ENCODE data around the gene C4orf50. TPM values are rescaled to one million over a fixed set of nuclear protein-coding genes. Genes with fewer than 3 reads are reported as not detected.
"Not testable (repeated sequence)": the region's sequence is repeated elsewhere in the genome, so short reads cannot be mapped to it uniquely, and the experiment has no call there.

C4orf50 gene
- total RNA-seq, 1 donor from 2014 or later = 1.4 TPM

DNA sequence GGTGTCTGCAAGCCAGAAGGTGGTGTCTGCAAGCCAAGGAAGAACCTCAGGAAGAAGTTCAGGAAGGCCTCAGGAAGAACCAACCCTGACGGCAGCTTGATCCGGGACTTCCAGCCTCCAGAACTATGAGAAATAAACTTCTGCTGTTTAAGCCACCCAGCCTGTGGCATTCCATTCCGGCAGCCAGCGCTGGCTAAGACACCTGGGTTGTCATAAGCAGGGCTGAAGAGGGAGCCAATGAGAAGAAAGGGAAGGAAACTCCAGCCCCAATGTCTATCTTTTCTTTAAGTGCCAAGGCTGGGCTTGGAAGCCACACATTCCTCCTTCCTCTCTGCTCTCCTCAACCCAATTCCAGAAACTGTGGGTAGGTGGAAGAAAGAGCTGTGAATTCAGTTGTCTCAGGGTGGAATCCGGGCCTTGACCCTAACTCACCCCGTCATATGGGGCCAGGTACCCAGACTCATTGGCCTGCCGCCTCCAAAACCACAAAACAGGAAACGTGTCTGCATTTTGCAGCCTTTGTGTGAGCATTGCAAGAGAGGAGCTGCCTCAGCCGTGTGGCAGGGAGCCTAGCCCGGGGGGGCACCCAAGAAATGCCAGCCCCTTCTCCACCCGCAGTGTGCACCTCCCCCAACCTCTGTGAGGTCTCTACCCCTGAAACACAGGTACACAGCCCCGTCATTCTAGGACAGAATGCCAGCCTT lies 152.2 kb downstream of the C4orf50 start:
- no peak for DNase-seq (ENCODE audit: low spot score)

DNA sequence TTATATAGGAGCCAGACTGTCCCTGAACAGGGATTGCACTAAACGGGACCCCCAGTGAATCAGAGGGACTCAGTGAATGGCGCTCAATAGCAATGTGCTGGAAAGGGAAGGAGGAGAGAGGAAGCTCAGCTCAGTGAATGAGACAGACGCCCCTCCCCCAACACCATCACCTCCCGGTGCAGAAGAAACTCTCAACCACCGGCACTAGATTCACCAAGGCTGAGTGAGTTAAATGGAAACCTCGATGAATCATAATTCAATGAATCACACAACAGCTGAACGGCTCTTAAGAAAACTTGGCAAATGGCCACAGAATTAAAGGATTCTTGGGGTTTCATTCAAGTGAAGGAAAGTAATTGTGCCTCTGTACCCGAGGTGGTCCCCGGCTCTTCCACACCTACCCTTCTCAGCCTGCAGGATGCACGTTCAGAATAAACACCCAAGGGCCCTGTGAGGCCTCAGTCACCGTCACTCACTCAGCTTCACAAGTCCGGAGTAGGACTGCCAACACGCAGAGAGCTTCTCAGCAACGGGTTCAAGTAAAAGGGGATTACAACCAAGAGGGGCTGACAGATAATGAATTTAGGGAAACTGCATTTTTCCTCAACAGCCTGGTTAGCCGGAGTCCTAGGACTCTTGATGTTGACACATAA lies 154.6 kb downstream of the C4orf50 start:
- DNase-seq (ENCODE audit: low spot score) = peak; percentile 59

DNA sequence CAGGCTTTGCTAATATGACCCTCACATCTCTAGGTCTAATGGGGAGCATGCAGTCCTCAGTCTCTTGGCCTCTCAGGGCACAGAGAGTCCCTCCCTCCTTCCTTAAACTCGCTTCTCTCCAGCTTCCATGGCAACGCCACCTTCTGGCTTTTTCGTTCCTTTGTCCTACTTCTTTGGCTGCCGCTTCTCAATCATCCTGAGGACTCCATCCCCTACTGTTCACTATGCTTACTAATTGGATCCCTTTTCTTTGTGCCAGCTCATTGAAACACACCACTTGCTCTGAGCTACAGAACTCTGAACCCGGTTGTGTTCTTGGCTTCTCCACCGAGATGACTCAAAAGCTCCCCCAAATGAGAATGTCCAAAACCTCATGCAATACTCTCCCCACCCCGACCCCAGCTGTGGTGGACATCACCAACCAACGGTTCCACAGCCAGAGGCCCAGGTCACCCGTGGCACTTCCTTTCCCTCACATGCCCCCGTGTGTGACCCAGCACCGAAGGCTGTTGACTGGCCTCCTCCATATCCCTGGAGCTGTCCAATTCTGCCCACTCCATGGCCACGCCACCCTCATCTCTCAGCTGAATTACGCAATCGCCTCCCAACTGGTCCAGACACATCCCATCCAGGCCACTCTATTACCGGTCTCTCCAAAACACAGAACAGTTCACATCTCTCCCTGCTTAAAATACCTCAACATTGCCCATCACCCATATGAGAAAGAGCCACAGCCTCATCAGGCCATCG lies 160.0 kb downstream of the C4orf50 start:
- no peak for DNase-seq (ENCODE audit: low spot score)

DNA sequence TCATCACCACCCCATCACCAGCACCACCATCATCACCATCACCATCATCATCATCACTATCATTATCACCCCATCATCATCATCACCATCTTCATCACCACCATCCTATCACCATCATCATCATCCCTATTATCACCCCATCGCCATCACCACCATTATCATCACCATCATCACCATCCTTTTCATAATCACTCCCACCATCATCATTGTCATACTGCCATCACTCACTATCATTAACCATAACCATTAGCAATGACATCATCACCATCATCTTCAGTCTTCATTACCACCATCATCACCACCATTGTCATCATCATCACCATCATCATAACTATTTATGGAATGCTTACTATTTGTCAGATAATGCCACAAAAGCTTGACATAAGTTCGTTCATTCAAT lies 161.0 kb downstream of the C4orf50 start:
- DNase-seq (ENCODE audit: low spot score) = no peak

DNA sequence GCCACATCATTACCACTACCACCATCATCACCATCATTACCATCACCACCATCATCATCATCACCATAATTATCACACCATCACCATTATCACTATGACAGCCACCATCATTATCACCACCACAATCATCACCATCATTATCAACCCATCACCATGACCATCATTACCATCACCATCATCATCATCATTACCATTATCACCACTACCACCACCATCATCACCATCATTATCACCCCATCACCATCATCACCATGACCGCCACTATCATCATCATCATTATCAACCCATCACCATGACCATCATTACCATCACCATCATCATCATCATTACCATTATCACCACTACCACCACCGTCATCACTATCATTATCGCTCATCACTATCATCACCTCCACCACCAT lies 161.9 kb downstream of the C4orf50 start:
- not testable (repeated sequence) for DNase-seq (ENCODE audit: low spot score)

DNA sequence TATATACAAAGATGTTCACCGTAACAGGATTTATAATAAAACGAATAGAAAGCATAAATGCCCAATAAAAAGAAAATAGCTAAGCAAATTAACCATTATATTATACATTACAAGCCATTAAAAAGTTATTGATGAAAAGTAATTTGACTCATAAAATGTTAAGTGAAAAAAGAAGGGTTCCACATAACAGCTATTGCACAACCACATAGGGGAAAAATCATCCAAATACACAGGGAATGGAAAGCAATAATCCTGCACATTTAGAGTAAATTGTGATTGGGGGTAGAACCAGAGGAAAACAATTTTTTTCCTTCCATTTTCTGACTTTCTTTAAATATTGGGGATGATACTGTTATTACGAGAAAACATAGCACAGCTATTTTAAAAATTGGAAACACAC lies 163.3 kb downstream of the C4orf50 start:
- DNase-seq (ENCODE audit: low spot score) = no peak

DNA sequence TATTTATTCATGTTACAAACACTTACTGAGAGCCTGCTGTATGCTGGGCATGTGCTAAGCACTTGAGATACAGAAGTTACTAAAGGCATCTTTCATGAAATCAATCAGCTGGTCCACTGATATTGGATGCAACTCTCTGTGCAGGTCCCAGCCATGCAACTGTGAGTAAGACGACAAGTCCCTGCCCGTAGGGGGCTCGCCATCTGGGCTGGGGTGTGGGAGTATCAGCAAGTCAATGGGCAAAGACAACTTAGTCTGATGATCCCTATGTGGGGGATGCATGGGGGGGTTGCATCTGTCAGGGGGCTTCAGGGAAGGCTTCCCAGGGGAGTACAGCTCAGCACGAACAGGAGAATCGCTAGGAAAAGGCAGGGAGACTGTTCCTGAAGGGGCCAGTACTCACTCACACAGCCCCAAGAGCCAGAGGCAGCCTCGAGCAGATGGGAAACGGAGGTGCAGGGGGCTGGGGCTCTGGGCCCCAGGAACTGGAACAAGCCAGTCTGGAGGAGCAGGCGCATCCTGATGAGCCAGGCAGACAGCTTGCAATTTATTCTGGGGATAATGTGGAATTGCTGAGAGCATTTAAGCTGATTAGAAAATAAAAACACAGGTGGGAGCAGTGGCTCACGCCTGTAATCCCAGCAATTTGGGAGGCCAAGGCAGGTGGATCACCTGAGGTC lies 165.6 kb downstream of the C4orf50 start:
- no peak for DNase-seq (ENCODE audit: low spot score)

DNA sequence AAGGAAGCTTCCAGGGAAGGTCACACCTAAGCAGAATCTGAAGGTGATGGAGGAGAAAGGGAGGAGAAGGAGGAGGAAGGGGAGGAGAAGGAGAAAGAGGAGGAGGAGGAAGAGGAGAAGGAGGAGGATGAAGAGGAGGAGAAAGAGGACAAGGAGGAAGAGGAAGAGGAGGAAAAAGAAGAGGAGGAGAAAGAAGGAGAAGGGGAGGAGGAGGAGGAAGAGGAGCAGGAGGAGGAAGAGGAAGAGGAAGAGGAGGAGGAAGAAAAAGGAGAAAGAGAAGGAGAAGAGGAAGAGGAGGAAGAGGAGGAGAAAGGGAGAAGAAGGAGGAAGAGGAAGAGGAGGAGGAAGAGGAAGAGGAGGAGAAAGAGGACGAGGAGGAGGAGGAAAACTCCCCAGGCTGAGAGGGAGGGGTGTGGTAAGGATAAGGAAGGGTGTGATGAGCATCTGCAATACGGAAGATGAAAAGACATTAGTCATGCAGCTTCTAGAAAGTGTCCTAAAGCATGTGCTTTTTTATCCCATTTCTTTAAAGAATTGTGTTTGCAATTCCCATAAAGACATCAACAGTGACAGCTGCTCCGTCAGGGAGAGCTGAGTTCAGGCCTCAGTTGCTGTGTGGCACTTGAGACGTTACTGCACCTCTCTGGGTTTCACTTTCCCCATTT lies 166.5 kb downstream of the C4orf50 start:
- DNase-seq (ENCODE audit: low spot score) = no peak

Other genes with a start within 250 kb of the C4orf50 start
- gene CRMP1, start 125.3 kb downstream of the C4orf50 start, total RNA-seq (ENCODE audit: insufficient read depth, low replicate concordance) = 5.3 TPM
- gene JAKMIP1, start 182.1 kb upstream of the C4orf50 start, total RNA-seq (ENCODE audit: insufficient read depth, low replicate concordance) = 4.1 TPM